Mucosa of stomach (tissue), 1 donor: ENCODE data around the gene HOXA3.

Experiments used
- H3K27me3 ChIP-seq: one replicate; pipeline ENCODE4 v1.7.0; 2013; ENCODE audit warnings: mild to moderate bottlenecking, low read length; ENCODE audit not compliant: control insufficient read depth, insufficient read depth
- H3K36me3 ChIP-seq: one replicate; pipeline ENCODE4 v1.7.0; 2013; ENCODE audit warnings: low read length; ENCODE audit not compliant: control insufficient read depth, insufficient read depth
- H3K4me1 ChIP-seq: one replicate; pipeline ENCODE4 v1.7.0; 2013; ENCODE audit warnings: mild to moderate bottlenecking, low read length; ENCODE audit not compliant: control insufficient read depth, insufficient read depth
- H3K4me3 ChIP-seq: one replicate; pipeline ENCODE4 v1.7.0; 2013; ENCODE audit warnings: low read length
- H3K9ac ChIP-seq: one replicate; pipeline ENCODE4 v1.7.0; 2013; ENCODE audit warnings: mild to moderate bottlenecking, low read length, moderate library complexity
- H3K9me3 ChIP-seq: one replicate; pipeline ENCODE4 v1.7.0; 2013; ENCODE audit warnings: mild to moderate bottlenecking, low read length, moderate library complexity; ENCODE audit not compliant: control insufficient read depth
- donor health status: Pancreatic carcinoma.

Gene HOXA3

DNA sequence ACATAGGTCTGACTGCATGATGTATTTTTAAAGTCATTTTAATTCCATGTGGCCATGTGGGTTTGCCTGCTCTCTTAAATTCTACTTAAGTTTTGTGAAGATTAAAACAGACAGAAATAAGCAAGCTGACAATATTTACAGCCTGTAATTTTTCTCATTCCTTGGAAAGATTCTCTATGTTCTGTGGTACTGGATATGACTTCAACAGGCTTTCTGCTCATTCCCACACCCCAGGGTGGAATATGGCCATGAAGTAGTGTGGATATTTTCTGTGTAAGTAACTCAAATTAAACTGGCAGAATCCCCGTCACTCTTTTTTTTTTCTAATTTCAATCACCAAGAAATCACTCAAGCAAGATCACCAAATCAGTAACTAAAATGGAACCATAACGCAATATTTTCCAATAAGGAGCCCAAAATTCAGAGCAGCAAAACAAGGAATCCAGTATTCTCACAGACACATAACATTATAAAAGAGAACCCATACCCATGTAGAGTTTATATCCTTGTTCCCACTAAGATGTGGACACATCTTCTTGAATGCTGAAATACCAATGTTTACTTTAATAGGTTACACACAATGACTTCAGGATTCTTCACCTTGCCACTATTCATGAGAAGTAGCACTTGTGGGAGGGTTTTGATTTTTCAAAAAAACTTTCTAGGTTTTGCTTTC is 14.6 kb downstream of the HOXA3 start:
- H3K36me3 ChIP-seq: no peaks in the 10 kb centered on the region
- H3K9me3 ChIP-seq: no peaks in the 10 kb centered on the region
- H3K4me3 ChIP-seq: no peak overlapping the region
- no peak overlapping the region for H3K9ac ChIP-seq
- H3K27me3 ChIP-seq: peaks cover 5% of the 10 kb centered on the region
- peaks cover 33% of the 10 kb centered on the region for H3K4me1 ChIP-seq

DNA sequence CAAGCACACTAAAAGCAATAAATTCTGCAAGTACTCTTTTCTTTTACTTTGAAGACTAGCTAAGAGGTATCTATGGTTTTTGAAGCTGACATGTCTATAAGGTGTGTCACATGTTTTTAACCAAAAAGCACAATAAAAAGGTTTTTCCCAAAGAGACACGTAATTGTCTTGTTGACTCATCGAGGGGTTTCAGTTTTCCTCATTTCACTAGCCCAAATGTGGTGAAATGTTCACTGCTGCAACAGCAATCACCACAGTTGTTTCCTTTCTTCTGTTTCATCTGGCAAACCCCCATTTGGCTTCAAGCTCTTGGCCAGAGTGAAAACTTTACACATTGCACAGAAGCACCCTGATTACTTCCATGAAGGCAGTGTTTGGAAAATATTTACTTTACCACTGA is 18.0 kb downstream of the HOXA3 start:
- Histone ChIP-seq H3K4me3 (no peak overlapping the region), H3K27me3 (no peaks in the 10 kb centered on the region), H3K4me1 (peaks cover 39% of the 10 kb centered on the region), H3K9ac (no peak overlapping the region), H3K36me3 (no peaks in the 10 kb centered on the region), H3K9me3 (no peaks in the 10 kb centered on the region)

DNA sequence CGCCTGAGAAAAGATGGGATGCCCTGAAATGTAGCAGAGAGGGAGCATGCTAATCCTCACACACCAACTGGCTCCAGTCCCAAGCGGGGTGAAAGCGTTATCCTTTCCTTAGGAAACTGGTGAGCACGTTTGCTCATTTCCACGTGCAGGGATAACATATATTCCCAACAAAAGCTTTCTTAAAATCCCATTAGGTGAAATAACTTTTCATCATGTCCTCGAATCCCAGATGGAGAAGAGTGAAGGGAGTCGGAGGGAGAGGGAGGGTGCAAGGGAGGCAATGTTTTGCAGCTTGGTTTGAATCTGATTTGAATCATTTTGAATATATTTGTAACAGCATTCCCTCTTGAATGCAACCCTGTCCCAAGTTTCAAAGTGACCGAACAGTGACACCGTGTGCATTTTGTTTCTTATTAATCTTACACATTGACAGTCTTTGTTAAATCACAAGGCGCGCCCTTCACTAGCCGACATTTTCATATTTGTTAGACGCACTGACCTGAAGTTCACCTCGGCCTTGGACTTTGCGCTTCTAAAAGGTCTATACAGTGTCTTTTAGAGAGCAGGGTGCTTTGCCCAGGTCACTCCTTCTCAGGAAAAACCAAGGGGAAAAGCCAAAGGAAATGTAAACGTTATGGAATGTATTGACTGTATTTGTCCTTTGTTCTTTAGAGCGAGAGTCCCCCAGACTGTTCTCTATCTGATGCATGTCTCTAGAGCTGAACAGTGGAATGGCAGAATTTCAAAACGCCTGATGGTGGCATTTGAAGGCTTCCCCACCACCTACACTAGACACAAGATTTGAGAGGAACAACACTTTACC is 18.8 kb downstream of the HOXA3 start:
- H3K4me1 ChIP-seq: peaks cover 47% of the 10 kb centered on the region
- H3K9ac ChIP-seq: no peak overlapping the region
- no peak overlapping the region for H3K4me3 ChIP-seq
- H3K36me3 ChIP-seq: no peaks in the 10 kb centered on the region
- no peaks in the 10 kb centered on the region for H3K27me3 ChIP-seq
- H3K9me3 ChIP-seq: no peaks in the 10 kb centered on the region

DNA sequence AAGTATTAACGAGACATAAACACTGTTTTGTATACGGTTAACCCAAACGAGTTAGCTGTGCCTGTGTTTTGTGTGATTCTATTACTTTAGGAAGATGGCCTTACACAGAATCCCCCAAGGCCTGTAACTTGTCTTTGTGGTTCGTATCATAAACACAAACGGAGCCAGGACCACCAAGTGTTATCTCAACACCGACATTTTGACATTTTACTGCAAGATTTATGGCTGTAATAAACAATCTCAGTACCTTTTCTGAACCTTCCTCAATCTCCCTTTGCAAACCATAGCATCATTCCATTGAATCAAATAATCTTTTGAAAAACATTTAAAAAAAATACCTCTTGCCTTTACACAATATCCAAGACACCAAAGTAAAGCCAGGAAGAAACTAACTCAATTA is 19.4 kb downstream of the HOXA3 start:
- H3K36me3 ChIP-seq: no peaks in the 10 kb centered on the region
- H3K9ac ChIP-seq: no peak overlapping the region
- peaks cover 51% of the 10 kb centered on the region for H3K4me1 ChIP-seq

DNA sequence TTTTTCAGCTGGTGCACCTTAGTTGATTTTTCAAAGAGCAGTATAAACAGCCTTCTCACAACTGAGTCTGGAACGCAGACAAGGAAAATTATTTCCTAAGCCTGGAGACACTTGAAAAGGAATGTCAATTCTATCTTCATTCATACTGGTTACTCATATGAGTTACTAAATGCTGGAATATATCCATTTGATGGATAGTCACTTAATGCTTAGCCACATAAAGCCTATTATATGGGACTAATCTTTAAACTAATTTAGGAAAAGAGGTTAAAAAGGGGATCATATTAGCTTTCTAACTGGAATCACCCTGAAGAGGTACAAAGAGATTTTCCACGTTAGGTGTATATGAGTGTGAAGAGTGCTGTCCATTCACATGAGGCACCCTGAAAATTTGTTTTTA is 20.2 kb downstream of the HOXA3 start:
- no peaks in the 10 kb centered on the region for H3K36me3 ChIP-seq
- H3K9me3 ChIP-seq: no peaks in the 10 kb centered on the region
- no peaks in the 10 kb centered on the region for H3K27me3 ChIP-seq
- H3K9ac ChIP-seq: no peak overlapping the region
- H3K4me1 ChIP-seq: peaks cover 58% of the 10 kb centered on the region
- no peak overlapping the region for H3K4me3 ChIP-seq

More for the DNA sequence above, 19.4 kb downstream of the HOXA3 start:
- Histone ChIP-seq H3K9me3 (no peaks in the 10 kb centered on the region), H3K27me3 (no peaks in the 10 kb centered on the region), H3K4me3 (no peak overlapping the region)

DNA sequence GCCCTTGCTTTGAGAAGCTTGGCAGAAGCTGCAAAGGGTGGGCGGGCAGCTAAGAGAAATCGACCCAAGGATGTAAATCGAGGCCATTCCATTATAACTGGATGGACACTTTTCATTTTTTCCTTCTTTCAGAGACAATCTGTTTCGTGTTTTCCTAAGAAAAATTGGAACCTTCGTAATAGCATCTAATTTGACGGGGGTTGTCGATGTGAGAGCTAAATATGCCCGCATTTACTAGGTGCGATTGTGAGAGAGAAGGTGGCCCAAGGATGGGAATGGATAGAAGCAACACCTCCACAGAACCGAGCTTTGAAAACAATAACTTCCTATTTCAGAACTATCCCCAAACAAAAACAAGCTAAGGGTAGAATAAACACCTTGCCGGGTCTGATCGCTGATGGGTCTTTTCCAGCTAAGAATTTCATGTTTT is 21.0 kb downstream of the HOXA3 start:
- H3K4me3 ChIP-seq: peak overlapping the region; percentile 48
- H3K27me3 ChIP-seq: no peaks in the 10 kb centered on the region
- H3K9ac ChIP-seq: peak overlapping the region; percentile 90
- peaks cover 55% of the 10 kb centered on the region for H3K4me1 ChIP-seq
- no peaks in the 10 kb centered on the region for H3K36me3 ChIP-seq
- H3K9me3 ChIP-seq: no peaks in the 10 kb centered on the region

DNA sequence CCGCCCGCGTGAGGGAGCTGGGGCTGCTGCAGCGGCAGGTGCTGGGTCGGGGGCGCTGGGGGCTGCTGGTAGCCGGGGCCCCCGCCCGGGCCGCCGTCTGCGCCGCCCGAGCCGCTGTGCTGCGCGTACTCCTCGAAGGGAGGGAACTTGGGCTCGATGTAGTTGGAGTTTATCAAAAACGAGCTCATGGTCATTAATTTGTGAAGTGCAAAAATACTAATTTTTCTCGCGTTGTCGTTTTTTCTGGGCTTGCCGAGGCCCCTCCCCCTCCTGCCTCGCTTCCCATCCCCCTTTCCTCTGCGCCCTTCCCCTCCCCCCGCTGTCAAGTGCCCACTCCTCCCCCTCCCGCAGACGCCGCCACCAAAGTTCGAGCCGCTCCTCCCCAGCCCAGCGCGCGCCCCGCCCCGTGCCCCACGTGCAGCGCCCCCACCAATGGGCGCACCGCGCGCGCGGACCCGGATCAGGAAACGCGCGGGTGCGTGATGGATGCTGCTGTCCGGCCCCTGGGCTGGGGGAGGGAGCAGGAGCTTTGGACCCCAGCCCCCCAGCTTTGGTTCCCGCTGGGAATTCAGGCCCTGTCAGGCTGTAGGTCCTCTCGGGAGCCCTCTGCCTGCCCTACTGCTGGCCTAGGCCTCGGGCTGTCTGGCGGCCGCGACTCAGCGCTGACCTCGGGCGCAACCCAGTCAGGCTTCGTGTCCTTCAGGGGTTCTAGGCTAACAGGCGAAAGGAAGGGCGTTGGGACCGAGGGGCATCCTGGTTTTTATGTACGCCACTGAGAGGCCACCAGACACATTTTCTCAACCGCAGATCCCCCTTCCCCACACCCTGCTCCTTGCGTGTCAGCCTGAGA is 21.6 kb downstream of the HOXA3 start, which contains the start of gene HOXA4:
TSS of gene HOXA4 (minus strand) at position 218 of the 850 bp plus-strand sequence. CDS start at position 194, 24 bp downstream.
- Histone ChIP-seq H3K4me3 (peak within 1 kb of the TSS; percentile 48), H3K36me3 (no peaks in the 10 kb centered on the region), H3K27me3 (no peaks in the 10 kb centered on the region), H3K4me1 (peaks cover 49% of the 10 kb centered on the region), H3K9ac (peak within 1 kb of the TSS; percentile 90), H3K9me3 (no peaks in the 10 kb centered on the region)

DNA sequence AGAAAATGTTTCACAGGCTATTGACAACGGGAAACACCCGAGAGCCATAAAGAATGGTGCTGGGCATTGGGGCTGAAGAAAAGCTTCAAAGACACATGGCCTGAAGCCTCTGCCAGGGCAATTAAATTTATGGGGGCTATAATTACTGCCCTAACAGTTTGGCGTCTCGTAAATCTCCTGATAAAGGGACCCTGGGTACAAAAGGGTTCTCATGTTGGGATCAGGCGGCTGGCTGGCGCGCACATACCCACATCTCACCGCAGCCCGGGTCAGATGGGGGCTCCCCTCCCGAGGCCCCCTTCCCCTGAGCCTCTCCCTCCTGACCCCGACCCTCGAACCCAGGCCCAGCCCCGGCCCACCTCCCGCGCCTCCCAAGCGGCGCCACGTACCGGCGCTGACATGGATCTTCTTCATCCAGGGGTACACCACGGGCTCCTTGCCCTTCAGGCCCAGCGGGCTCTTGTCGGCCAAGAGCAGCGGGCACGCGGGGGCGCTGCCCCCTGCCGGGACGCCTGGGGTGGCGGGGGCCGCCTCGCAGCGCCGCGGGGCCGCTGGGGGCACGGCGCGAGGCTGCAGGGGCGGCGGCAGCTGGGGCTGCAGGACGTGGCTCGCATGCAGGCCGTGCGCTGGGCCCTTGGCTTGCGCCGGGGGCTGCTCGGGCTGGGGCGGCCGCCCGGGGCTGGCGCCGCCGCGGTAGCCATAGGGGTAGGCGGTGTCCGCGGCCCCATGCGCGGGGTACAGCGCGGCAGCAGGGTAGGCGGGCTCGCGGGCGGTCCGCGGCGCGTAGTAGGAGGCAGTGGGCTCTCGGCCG is 22.4 kb downstream of the HOXA3 start:
- no peaks in the 10 kb centered on the region for H3K9me3 ChIP-seq
- H3K9ac ChIP-seq: peak overlapping the region; percentile 70
- H3K4me3 ChIP-seq: peak overlapping the region; percentile 16
- no peaks in the 10 kb centered on the region for H3K36me3 ChIP-seq
- peaks cover 49% of the 10 kb centered on the region for H3K4me1 ChIP-seq
- no peaks in the 10 kb centered on the region for H3K27me3 ChIP-seq

DNA sequence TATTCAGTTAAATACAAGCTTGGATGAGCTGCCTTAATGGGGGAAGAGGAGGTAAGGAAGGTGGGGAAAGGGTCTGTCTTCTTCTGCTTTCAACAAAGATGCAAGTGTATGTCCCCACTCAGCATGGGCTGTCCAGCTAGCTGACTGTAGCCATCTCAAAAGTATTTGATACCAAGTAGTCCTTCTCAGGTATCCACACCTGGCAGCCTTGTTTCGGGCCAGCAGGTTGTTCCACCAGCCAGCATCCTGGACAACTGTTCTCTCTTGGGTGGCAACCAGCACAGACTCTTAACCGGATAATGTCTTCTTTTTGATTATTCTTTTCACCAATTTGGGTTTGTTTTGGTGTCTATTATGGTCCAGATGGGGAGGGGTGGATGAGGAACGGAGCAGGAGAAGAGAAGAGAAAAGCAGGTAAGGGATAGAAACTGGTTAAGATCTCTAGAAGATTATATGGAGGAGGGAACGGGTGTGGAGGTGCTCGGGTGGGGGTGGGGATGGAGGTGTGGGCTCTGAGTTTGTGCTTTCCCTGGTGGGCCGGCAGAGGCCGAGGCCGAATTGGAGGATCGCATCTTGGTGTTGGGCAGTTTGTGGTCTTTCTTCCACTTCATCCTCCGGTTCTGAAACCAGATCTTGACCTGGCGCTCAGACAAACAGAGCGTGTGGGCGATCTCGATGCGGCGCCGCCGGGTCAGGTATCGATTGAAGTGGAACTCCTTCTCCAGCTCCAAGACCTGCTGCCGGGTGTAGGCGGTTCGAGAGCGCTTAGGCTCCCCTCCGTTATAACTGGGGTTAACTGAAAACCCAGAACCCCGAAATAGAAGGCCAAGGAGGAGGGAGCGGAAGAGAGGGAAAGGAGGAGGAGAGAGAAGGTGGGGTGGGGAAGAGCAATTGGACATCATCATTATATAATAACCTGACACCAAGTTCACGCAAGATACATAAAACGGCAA is 23.3 kb downstream of the HOXA3 start:
- no peaks in the 10 kb centered on the region for H3K27me3 ChIP-seq
- peaks cover 46% of the 10 kb centered on the region for H3K4me1 ChIP-seq
- no peaks in the 10 kb centered on the region for H3K9me3 ChIP-seq
- no peaks in the 10 kb centered on the region for H3K36me3 ChIP-seq
- H3K9ac ChIP-seq: peak overlapping the region; percentile 70
- H3K4me3 ChIP-seq: no peak overlapping the region

DNA sequence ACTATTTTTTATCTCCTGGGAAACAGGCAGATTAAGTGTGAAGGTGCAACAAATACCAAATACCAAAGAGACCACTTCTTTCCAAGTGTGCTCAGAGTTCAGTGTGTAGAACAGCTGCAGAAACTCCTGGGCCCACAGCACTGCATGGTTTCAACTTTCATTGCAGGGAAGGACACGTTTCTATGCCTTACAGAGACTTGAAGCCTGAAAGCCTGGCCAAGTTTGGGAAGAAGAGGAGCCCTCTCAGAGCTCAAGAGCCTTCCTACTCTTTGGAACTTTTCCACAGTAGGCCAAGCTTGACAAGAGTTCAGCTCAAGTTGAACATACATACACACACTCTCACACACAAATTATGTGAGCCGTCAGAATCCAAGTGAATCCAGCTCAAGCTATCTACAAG is 24.3 kb downstream of the HOXA3 start:
- H3K4me3 ChIP-seq: no peak overlapping the region
- H3K27me3 ChIP-seq: no peaks in the 10 kb centered on the region

More for the DNA sequence above, 24.3 kb downstream of the HOXA3 start:
- no peaks in the 10 kb centered on the region for H3K36me3 ChIP-seq
- no peak overlapping the region for H3K9ac ChIP-seq
- H3K4me1 ChIP-seq: peaks cover 46% of the 10 kb centered on the region
- H3K9me3 ChIP-seq: no peaks in the 10 kb centered on the region
